NT2/D1 (cell line): ENCODE data around the gene PITRM1.

Experiments used
- DNase-seq: peaks from one replicate; pipeline ENCODE4 v3.0.0-alpha.2; 2011; ENCODE audit warnings: low read depth, low spot score
- H3K27me3 ChIP-seq: 2 replicates; pipeline ENCODE4 v1.6.0; 2011; ENCODE audit warnings: mild to moderate bottlenecking; ENCODE audit not compliant: insufficient read length, insufficient read depth
- H3K36me3 ChIP-seq: 2 replicates; pipeline ENCODE4 v1.6.1; 2011; ENCODE audit warnings: mild to moderate bottlenecking, low read length, mixed read lengths; ENCODE audit not compliant: insufficient read depth, insufficient read length
- H3K4me1 ChIP-seq: 2 replicates; pipeline ENCODE4 v1.5.1; 2011; ENCODE audit not compliant: insufficient read depth, insufficient read length
- H3K4me3 ChIP-seq: 2 replicates; pipeline ENCODE4 v1.5.1; 2011; ENCODE audit warnings: low read depth; ENCODE audit not compliant: insufficient read length
- H3K9ac ChIP-seq: 2 replicates; pipeline ENCODE4 v1.6.0; 2011; ENCODE audit warnings: low read depth; ENCODE audit not compliant: insufficient read length
- H3K9me3 ChIP-seq: 2 replicates; pipeline ENCODE4 v1.5.1; 2011; ENCODE audit warnings: mild to moderate bottlenecking, low read length; ENCODE audit not compliant: insufficient read depth
- SUZ12 ChIP-seq: IDR thresholded peaks from 2 replicates; pipeline ENCODE4 v1.6.1; 2011; ENCODE audit not compliant: insufficient read length, insufficient read depth; ENCODE audit errors: extremely low read depth
- YY1 ChIP-seq: IDR thresholded peaks from 2 replicates; pipeline ENCODE4 v1.6.1; 2011; ENCODE audit not compliant: insufficient read length, insufficient read depth
- ZNF274 ChIP-seq: IDR thresholded peaks from 2 replicates; pipeline ENCODE4 v1.6.1; 2011; ENCODE audit warnings: mild to moderate bottlenecking, low read depth, low read length

The PITRM1 gene

DNA sequence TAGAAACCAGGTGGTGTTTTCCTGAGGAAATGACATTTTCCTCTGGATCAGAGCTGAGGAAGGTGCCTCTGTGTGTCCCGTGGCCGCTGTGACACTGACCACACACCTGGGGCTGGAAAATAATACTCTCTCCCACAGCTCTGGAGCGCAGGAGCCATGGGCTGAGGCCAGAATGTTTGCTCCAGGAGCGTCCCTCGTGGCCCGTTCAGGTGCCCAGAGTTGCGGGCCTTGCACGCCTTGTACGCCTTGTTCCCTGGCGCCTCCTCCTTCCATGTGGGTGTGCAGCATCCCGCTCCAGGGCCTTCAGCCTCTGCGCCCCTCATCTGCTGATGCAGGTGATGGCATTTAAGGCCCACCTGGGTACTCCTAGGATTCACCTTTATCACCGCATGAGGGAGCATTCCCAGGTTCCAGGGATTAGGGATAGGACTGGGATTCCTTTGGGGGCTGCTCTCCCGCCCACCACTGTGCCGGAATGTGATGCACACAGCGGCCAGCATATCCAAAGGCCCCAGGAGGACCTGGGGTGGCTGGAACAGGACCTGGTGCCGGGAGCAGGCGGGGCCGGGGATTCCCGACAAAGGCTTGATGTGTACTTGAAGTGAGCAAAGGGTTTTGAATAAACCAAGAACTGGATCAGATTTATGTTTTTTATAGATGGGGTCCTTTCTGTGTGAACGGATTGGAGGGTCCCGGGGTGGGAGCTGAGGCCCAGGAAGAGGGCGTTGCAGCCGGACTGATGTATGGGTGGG lies 44.0 kb downstream of the PITRM1 start:
- H3K36me3 ChIP-seq, result peaks cover 82% of the 10 kb centered on the region
- peaks cover 6% of the 10 kb centered on the region for H3K4me1 ChIP-seq
- no peaks in the 10 kb centered on the region for H3K27me3 ChIP-seq
- no peak for TF ChIP-seq ZNF274
- no peak for TF ChIP-seq YY1
- no peak for TF ChIP-seq SUZ12
- no peak overlapping the region for H3K9ac ChIP-seq
- no peak overlapping the region for H3K4me3 ChIP-seq
- no peak for DNase-seq
- H3K9me3 ChIP-seq, result no peaks in the 10 kb centered on the region

DNA sequence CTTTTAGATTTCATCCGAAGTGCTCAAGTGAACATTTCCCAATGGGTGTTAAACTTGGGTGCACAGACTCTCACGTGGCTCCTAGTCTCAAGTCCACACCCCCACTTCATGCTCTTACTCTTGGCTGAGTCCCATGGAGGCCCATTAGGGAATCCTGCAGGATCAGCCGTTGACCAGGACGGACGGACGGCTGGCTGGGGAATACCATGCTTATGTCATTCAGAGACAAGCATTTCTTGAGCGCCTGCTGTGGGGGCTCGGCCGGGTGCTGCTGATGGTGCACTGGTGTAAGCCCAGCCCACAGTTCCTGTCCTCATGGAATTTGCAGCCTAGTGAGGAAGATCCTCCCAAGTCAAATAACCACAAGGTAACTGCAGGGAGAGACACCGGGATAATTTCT lies 44.7 kb downstream of the PITRM1 start:
- no peak for DNase-seq
- Histone ChIP-seq H3K9ac (no peak overlapping the region), H3K9me3 (no peaks in the 10 kb centered on the region), H3K4me1 (peaks cover 6% of the 10 kb centered on the region), H3K27me3 (no peaks in the 10 kb centered on the region), H3K4me3 (no peak overlapping the region), H3K36me3 (peaks cover 84% of the 10 kb centered on the region)
- no peak for TF ChIP-seq YY1
- TF ChIP-seq SUZ12, result no peak
- TF ChIP-seq ZNF274, result no peak

- TF ChIP-seq ZNF274, result no peak
- TF ChIP-seq YY1, result no peak
- no peak for TF ChIP-seq SUZ12
- DNase-seq, result no peak
- peaks cover 6% of the 10 kb centered on the region for H3K4me1 ChIP-seq
- H3K4me3 ChIP-seq, result no peak overlapping the region
- no peaks in the 10 kb centered on the region for H3K9me3 ChIP-seq
- no peaks in the 10 kb centered on the region for H3K27me3 ChIP-seq
- H3K9ac ChIP-seq, result no peak overlapping the region
- H3K36me3 ChIP-seq, result peaks cover 82% of the 10 kb centered on the region
These were observed 45.7 kb downstream of the PITRM1 start for GRCh38 chr10:3126741-3127346.

DNA sequence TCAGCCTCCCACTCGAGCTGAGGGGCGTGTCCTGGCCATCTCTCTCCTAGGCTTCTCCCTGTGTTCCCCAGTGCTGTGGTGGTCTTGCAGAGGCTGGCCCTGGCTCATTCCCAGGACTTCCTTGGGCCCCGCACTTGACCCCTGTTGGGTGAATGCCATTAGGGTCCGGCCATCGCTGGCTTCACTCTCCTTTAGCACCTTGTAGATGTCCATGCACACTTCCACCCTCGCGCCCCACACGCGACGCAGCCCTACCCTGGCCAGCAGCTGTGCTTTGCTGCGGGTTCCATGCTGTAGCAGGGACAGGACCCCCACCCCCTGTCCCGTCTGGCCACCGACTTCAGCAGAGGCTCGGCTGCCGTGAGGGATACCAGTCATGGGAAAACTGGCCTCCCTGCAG lies 46.3 kb downstream of the PITRM1 start:
- Histone ChIP-seq H3K4me3 (no peak overlapping the region), H3K4me1 (peaks cover 6% of the 10 kb centered on the region), H3K36me3 (peaks cover 81% of the 10 kb centered on the region), H3K9me3 (no peaks in the 10 kb centered on the region), H3K27me3 (no peaks in the 10 kb centered on the region), H3K9ac (no peak overlapping the region)
- TF ChIP-seq ZNF274 (no peak), YY1 (no peak), SUZ12 (no peak)
- no peak for DNase-seq

- Histone ChIP-seq H3K4me1 (peaks cover 6% of the 10 kb centered on the region), H3K9me3 (no peaks in the 10 kb centered on the region), H3K9ac (no peak overlapping the region), H3K27me3 (no peaks in the 10 kb centered on the region), H3K4me3 (no peak overlapping the region), H3K36me3 (peaks cover 80% of the 10 kb centered on the region)
- no peak for DNase-seq
- TF ChIP-seq ZNF274 (no peak), SUZ12 (no peak), YY1 (no peak)
These were observed 46.9 kb downstream of the PITRM1 start for GRCh38 chr10:3125527-3126170.

GRCh38 chr10:3124412-3125175 lies 48.0 kb downstream of the PITRM1 start:
- peaks cover 77% of the 10 kb centered on the region for H3K36me3 ChIP-seq
- no peak overlapping the region for H3K9ac ChIP-seq
- no peaks in the 10 kb centered on the region for H3K27me3 ChIP-seq
- H3K4me1 ChIP-seq, result peaks cover 6% of the 10 kb centered on the region
- no peak for DNase-seq
- TF ChIP-seq YY1 (no peak), SUZ12 (no peak), ZNF274 (no peak)
- no peak overlapping the region for H3K4me3 ChIP-seq
- H3K9me3 ChIP-seq, result no peaks in the 10 kb centered on the region
